ENCODE measurements around the gene ZNF423. TPM values are rescaled to one million over a fixed set of nuclear protein-coding genes. Genes with fewer than 3 reads are reported as not detected.

Gene ZNF423

GRCh38 chr16:49440156-49441065 lies 415.5 kb downstream of the ZNF423 start:
- H2BK5ac ChIP-seq (ENCODE audit: low read depth, low read length, poor library complexity, severe bottlenecking): no peak overlapping the region
- H3K9me3 ChIP-seq (ENCODE audit: control insufficient read depth, low read length): no peaks in the 10 kb centered on the region
- no peak overlapping the region for H3K14ac ChIP-seq (ENCODE audit: low read length in 2 of 2)
- peaks cover 3% of the 10 kb centered on the region for H3K4me1 ChIP-seq (ENCODE audit: control insufficient read depth, insufficient read depth, low read depth, low read length)
- no peak overlapping the region for H3K4me3 ChIP-seq (ENCODE audit: insufficient read depth in 1 of 2, low read depth in 1 of 2, low read length in 2 of 2)
- H3K9ac ChIP-seq (ENCODE audit: low read length): no peak overlapping the region
- H3K36me3 ChIP-seq (ENCODE audit: control insufficient read depth in 1 of 2, insufficient read depth in 2 of 2, low read depth in 1 of 2, low read length in 2 of 2): no peaks in the 10 kb centered on the region
- no peak overlapping the region for H3K18ac ChIP-seq (ENCODE audit: low read depth in 1 of 2, low read length in 2 of 2)
- no peak overlapping the region for H2BK12ac ChIP-seq (ENCODE audit: low read length in 2 of 2)
- H3K27ac ChIP-seq (ENCODE audit: low read length, poor library complexity, severe bottlenecking): no peak overlapping the region
- no peak overlapping the region for H4K91ac ChIP-seq (ENCODE audit: low read length)
- no peak for DNase-seq
- H2AFZ ChIP-seq (ENCODE audit: low read depth, low read length): no peak overlapping the region
- H3K4ac ChIP-seq (ENCODE audit: low read depth in 1 of 2, low read length in 2 of 2): no peak overlapping the region
- no peak overlapping the region for H2BK15ac ChIP-seq (ENCODE audit: low read depth, poor library complexity, severe bottlenecking)
- 81% methylated on average over 15 of the region's 20 CpGs for WGBS
- peaks cover 45 to 72% of the 10 kb centered on the region in 2 experiments for H3K27me3 ChIP-seq (ENCODE audit: control insufficient read depth in 1 of 2, insufficient read depth in 1 of 2, low read length in 2 of 2)
- H3K4me2 ChIP-seq (ENCODE audit: low read length, poor library complexity, severe bottlenecking): no peak overlapping the region
- no peak overlapping the region for H2AK5ac ChIP-seq (ENCODE audit: low read length, severe bottlenecking)
- H4K8ac ChIP-seq (ENCODE audit: low read length): no peak overlapping the region
- no peaks in the 10 kb centered on the region for H3K79me1 ChIP-seq (replicated peaks; ENCODE audit: low read length, poor library complexity, severe bottlenecking)
- no peak overlapping the region for H3K23ac ChIP-seq (ENCODE audit: low read length in 2 of 2)
- H2BK120ac ChIP-seq (ENCODE audit: low read depth, low read length): no peak overlapping the region

- Histone ChIP-seq H3K79me1 (replicated peaks; ENCODE audit: low read length, poor library complexity, severe bottlenecking) (no peaks in the 10 kb centered on the region), H3K23ac (ENCODE audit: low read length in 2 of 2) (no peak overlapping the region), H2BK12ac (ENCODE audit: low read length in 2 of 2) (no peak overlapping the region), H4K8ac (ENCODE audit: low read length) (no peak overlapping the region), H3K4me2 (ENCODE audit: low read length, poor library complexity, severe bottlenecking) (no peak overlapping the region), H3K4ac (ENCODE audit: low read depth in 1 of 2, low read length in 2 of 2) (no peak overlapping the region), H3K9me3 (ENCODE audit: control insufficient read depth, low read length) (no peaks in the 10 kb centered on the region), H3K36me3 (ENCODE audit: control insufficient read depth in 1 of 2, insufficient read depth in 2 of 2, low read depth in 1 of 2, low read length in 2 of 2) (no peaks in the 10 kb centered on the region), H2AFZ (ENCODE audit: low read depth, low read length) (no peak overlapping the region), H2BK5ac (ENCODE audit: low read depth, low read length, poor library complexity, severe bottlenecking) (no peak overlapping the region), H4K91ac (ENCODE audit: low read length) (no peak overlapping the region), H3K9ac (ENCODE audit: low read length) (no peak overlapping the region), H3K14ac (ENCODE audit: low read length in 2 of 2) (no peak overlapping the region), H3K18ac (ENCODE audit: low read depth in 1 of 2, low read length in 2 of 2) (no peak overlapping the region), H3K27me3 (ENCODE audit: control insufficient read depth in 1 of 2, insufficient read depth in 1 of 2, low read length in 2 of 2) (peaks cover 40 to 71% of the 10 kb centered on the region in 2 experiments), H2BK120ac (ENCODE audit: low read depth, low read length) (no peak overlapping the region), H3K27ac (ENCODE audit: low read length, poor library complexity, severe bottlenecking) (no peak overlapping the region), H3K4me1 (ENCODE audit: control insufficient read depth, insufficient read depth, low read depth, low read length) (peaks cover 3% of the 10 kb centered on the region), H2AK5ac (ENCODE audit: low read length, severe bottlenecking) (no peak overlapping the region), H2BK15ac (ENCODE audit: low read depth, poor library complexity, severe bottlenecking) (no peak overlapping the region), H3K4me3 (ENCODE audit: insufficient read depth in 1 of 2, low read depth in 1 of 2, low read length in 2 of 2) (no peak overlapping the region)
- DNase-seq: no peak
- WGBS: 82% methylated on average over 4 of the region's 4 CpGs
These were observed 416.2 kb downstream of the ZNF423 start for GRCh38 chr16:49439676-49440075.

- Histone ChIP-seq H3K36me3 (ENCODE audit: control insufficient read depth in 1 of 2, insufficient read depth in 2 of 2, low read depth in 1 of 2, low read length in 2 of 2) (no peaks in the 10 kb centered on the region), H2BK5ac (ENCODE audit: low read depth, low read length, poor library complexity, severe bottlenecking) (no peak overlapping the region), H3K23ac (ENCODE audit: low read length in 2 of 2) (no peak overlapping the region), H3K4ac (ENCODE audit: low read depth in 1 of 2, low read length in 2 of 2) (no peak overlapping the region), H4K91ac (ENCODE audit: low read length) (no peak overlapping the region), H2BK120ac (ENCODE audit: low read depth, low read length) (no peak overlapping the region), H3K4me2 (ENCODE audit: low read length, poor library complexity, severe bottlenecking) (no peak overlapping the region), H3K79me1 (replicated peaks; ENCODE audit: low read length, poor library complexity, severe bottlenecking) (no peaks in the 10 kb centered on the region), H3K4me1 (ENCODE audit: control insufficient read depth, insufficient read depth, low read depth, low read length) (peaks cover 3% of the 10 kb centered on the region), H3K18ac (ENCODE audit: low read depth in 1 of 2, low read length in 2 of 2) (no peak overlapping the region), H2AFZ (ENCODE audit: low read depth, low read length) (no peak overlapping the region), H2BK15ac (ENCODE audit: low read depth, poor library complexity, severe bottlenecking) (no peak overlapping the region), H2BK12ac (ENCODE audit: low read length in 2 of 2) (no peak overlapping the region), H3K9ac (ENCODE audit: low read length) (no peak overlapping the region), H3K27ac (ENCODE audit: low read length, poor library complexity, severe bottlenecking) (no peak overlapping the region), H3K4me3 (ENCODE audit: insufficient read depth in 1 of 2, low read depth in 1 of 2, low read length in 2 of 2) (no peak overlapping the region), H3K14ac (ENCODE audit: low read length in 2 of 2) (no peak overlapping the region), H3K9me3 (ENCODE audit: control insufficient read depth, low read length) (no peaks in the 10 kb centered on the region), H2AK5ac (ENCODE audit: low read length, severe bottlenecking) (no peak overlapping the region), H4K8ac (ENCODE audit: low read length) (no peak overlapping the region), H3K27me3 (ENCODE audit: control insufficient read depth in 1 of 2, insufficient read depth in 1 of 2, low read length in 2 of 2) (peaks cover 34 to 70% of the 10 kb centered on the region in 2 experiments)
- DNase-seq: no peak
- WGBS: 75% methylated on average over 7 of the region's 7 CpGs
These were observed 416.9 kb downstream of the ZNF423 start for GRCh38 chr16:49439050-49439449.

Small RNA genes within 50 kb of the gene (small RNA-seq; reads per million reads assigned to genes)
- gene MRPS21P7 (ENCODE audit: low read depth) (not detected), gene MRPS21P8 (ENCODE audit: low read depth) (not detected)

Measured in mesenchymal stem cell (in vitro differentiated cells and primary cell).